ENCODE data around the gene DIS3L2. TPM values are rescaled to one million over a fixed set of nuclear protein-coding genes. Genes with fewer than 3 reads are reported as not detected.
"Not testable (repeated sequence)": the region's sequence is repeated elsewhere in the genome, so short reads cannot be mapped to it uniquely, and the experiment has no call there.

The DIS3L2 gene
- total and polyA plus RNA-seq, 4 donors: 10.6 to 40.0 (median 21.8) TPM

DNA sequence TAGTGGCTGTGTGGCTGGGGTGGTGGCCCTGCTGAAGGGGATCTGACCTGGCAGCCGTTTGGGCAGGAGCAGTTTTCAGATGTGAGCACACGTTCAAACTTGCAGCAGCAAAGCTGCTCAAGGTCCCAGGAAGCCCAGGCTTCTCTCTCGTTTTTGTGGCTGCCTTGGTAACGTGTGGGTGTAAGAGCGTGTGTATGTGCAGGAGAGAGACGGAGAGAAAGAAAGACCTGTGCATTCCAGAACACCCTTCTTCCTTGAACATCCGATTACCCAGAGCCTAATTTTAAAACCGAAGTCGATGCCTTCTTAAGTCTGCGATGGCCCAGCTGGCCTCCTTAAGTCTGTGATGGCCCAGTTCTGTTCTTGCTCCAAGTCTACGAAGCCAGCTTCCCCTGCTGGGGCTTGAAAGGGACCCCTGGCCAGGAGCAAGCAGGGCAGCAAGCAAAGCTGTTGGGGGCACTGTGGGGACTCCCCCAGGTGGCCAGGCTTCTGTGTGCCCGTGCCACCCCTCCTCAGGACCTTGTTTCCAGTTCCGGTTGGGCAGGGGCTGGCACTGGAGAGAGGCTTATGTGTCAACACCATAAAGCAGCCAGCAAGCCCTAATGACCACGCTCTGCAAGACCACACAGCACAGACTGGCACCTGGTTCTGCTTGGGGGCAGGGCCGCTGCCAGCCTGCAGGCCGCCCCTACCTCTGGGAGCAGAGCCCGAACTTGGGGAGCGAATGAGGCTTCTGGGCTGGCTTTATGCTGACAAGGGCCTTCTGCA lies 361.2 kb downstream of the DIS3L2 start:
- intact Hi-C loops (cut with DNase I): loop anchor here in 1 of 2 donors (10.0 kb wide), 1 partner anchor 398 kb away; the partner anchor contains the start of gene NPPC
- H3K9me3 ChIP-seq (ENCODE audit: control insufficient read depth, low read length): no peaks in the 10 kb centered on the region
- no peak overlapping the region for H3K4me3 ChIP-seq (ENCODE audit: low read length in 2 of 2)
- ATAC-seq (ENCODE audit: low FRiP score) (no peak), DNase-seq (peak in 1 of 2 donors; percentile 44)
- H3K27me3 ChIP-seq (ENCODE audit: control insufficient read depth in 1 of 2, insufficient read depth in 2 of 2, low read length in 1 of 2): no peaks in the 10 kb centered on the region
- H3K36me3 ChIP-seq (ENCODE audit: control insufficient read depth in 1 of 2, insufficient read depth in 2 of 2, low read length in 1 of 2): no peaks in the 10 kb centered on the region
- H3K27ac ChIP-seq (ENCODE audit: low read depth in 1 of 2, low read length in 2 of 2): no peak overlapping the region
- peaks cover 0 to 4% of the 10 kb centered on the region in 2 donors for H3K4me1 ChIP-seq (ENCODE audit: control insufficient read depth in 1 of 2, insufficient read depth in 2 of 2, low read length in 2 of 2)
- 91 to 93% methylated on average over 18 of the region's 18 CpGs for WGBS, 2 donors

DNA sequence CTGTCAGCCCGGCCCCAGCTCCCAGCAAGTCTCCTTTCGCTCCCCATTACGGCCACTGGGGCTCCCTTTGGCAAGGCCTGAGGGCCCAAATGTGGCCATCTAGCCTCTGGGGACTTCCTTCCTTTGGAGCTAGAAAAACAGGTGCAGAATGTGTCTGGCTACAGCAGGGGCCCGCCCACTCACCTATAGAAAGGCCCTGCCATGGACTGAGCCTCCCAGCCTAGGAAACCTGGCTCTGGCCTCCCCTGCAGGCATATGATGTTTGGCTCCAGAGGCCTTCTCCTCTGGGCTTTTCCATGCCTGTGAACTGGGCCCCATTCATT lies 361.8 kb downstream of the DIS3L2 start:
- no peaks in the 10 kb centered on the region for H3K27me3 ChIP-seq (ENCODE audit: control insufficient read depth in 1 of 2, insufficient read depth in 2 of 2, low read length in 1 of 2)
- DNase-seq (no peak), ATAC-seq (ENCODE audit: low FRiP score) (no peak)
- no peaks in the 10 kb centered on the region for H3K36me3 ChIP-seq (ENCODE audit: control insufficient read depth in 1 of 2, insufficient read depth in 2 of 2, low read length in 1 of 2)
- 96 to 97% methylated on average over 4 of the region's 4 CpGs for WGBS, 2 donors
- no peak overlapping the region for H3K27ac ChIP-seq (ENCODE audit: low read depth in 1 of 2, low read length in 2 of 2)
- no peaks in the 10 kb centered on the region for H3K9me3 ChIP-seq (ENCODE audit: control insufficient read depth, low read length)
- intact Hi-C loops (cut with DNase I): loop anchor here in 1 of 2 donors (10.0 kb wide), 1 partner anchor 398 kb away; the partner anchor contains the start of gene NPPC
- H3K4me1 ChIP-seq (ENCODE audit: control insufficient read depth in 1 of 2, insufficient read depth in 2 of 2, low read length in 2 of 2): peaks cover 0 to 4% of the 10 kb centered on the region in 2 donors
- H3K4me3 ChIP-seq (ENCODE audit: low read length in 2 of 2): no peak overlapping the region

DNA sequence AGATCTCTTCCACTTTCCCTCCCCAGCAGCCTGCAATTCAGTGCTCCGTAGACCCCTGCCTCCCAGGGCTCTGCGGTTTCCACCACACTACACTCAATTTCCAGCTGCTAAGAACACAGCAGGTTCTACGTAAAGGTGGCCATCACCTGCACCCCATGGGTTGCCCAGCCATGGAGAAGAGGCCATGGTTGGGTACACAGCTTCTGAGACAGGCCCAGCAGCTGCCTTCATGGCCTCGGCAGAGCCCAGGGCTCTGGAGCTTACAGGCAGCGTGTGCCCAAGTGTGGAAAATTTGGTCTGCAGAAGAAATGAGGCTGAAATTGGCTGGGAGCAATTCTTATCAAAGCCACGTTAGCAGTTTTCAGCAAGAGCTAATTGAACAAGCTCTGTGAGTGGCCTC lies 362.5 kb downstream of the DIS3L2 start:
- not testable (repeated sequence) for ATAC-seq (ENCODE audit: low FRiP score)
- WGBS, 2 donors: 95% methylated on average over 6 of the region's 6 CpGs
- intact Hi-C loops (cut with DNase I): loop anchor here in 1 of 2 donors (10.0 kb wide), 1 partner anchor 399 kb away; the partner anchor contains the start of gene NPPC

DNA sequence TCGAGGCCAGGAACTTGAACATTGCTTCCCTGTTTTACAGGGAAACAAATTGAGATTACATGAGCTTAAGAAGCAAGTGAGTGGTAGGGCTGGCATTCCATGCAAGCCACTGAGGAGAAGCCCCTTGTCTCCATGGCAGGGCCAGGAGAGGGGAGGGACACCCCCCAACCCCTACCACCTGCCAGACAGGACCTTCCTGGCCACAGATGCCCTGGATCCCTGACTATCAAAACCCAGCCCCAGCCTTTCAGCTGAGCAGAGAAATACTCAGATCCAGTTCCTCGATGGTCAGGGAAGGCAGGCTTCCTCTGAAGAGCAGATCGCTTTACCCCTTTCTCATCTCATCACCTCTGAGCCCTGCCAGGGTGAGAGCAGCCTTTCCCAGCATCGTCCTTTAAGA lies 363.3 kb downstream of the DIS3L2 start:
- intact Hi-C loops (cut with DNase I): loop anchor here (5.0 to 10.0 kb wide), 3 partner anchors 397 to 422 kb away; partner anchors contain the start of gene NPPC (in 2 of the 2)
- DNase-seq: peak in 1 of 2 donors; percentile 49

More for the DNA sequence above, 362.5 kb downstream of the DIS3L2 start:
- not testable (repeated sequence) for H3K36me3 ChIP-seq (ENCODE audit: control insufficient read depth in 1 of 2, insufficient read depth in 2 of 2, low read length in 1 of 2); H3K9me3 ChIP-seq (ENCODE audit: control insufficient read depth, low read length); H3K4me3 ChIP-seq (ENCODE audit: low read length in 2 of 2); H3K27ac ChIP-seq (ENCODE audit: low read depth in 1 of 2, low read length in 2 of 2); H3K4me1 ChIP-seq (ENCODE audit: control insufficient read depth in 1 of 2, insufficient read depth in 2 of 2, low read length in 2 of 2); H3K27me3 ChIP-seq (ENCODE audit: control insufficient read depth in 1 of 2, insufficient read depth in 2 of 2, low read length in 1 of 2)
- peak in 1 of 2 donors; percentile 32 for DNase-seq

GRCh38 chr2:232325324-232326273 lies 364.1 kb downstream of the DIS3L2 start:
- DNase-seq (peak; percentile 61 to 89), ATAC-seq (ENCODE audit: low FRiP score) (peak; percentile 72)
- no peaks in the 10 kb centered on the region for H3K27me3 ChIP-seq (ENCODE audit: control insufficient read depth in 1 of 2, insufficient read depth in 2 of 2, low read length in 1 of 2)
- no peak overlapping the region for H3K27ac ChIP-seq (ENCODE audit: low read depth in 1 of 2, low read length in 2 of 2)
- H3K4me1 ChIP-seq (ENCODE audit: control insufficient read depth in 1 of 2, insufficient read depth in 2 of 2, low read length in 2 of 2): no peaks in the 10 kb centered on the region
- H3K4me3 ChIP-seq (ENCODE audit: low read length in 2 of 2): no peak overlapping the region
- 78 to 85% methylated on average over 18 to 22 of the region's 24 CpGs for WGBS, 2 donors
- no peaks in the 10 kb centered on the region for H3K9me3 ChIP-seq (ENCODE audit: control insufficient read depth, low read length)
- no peaks in the 10 kb centered on the region for H3K36me3 ChIP-seq (ENCODE audit: control insufficient read depth in 1 of 2, insufficient read depth in 2 of 2, low read length in 1 of 2)
- intact Hi-C loops (cut with DNase I): loop anchor here (5.0 to 10.0 kb wide), 3 partner anchors 398 to 423 kb away; partner anchors contain the start of gene NPPC (in 2 of the 2)

More for the DNA sequence above, 363.3 kb downstream of the DIS3L2 start:
- H3K9me3 ChIP-seq (ENCODE audit: control insufficient read depth, low read length): no peaks in the 10 kb centered on the region
- no peaks in the 10 kb centered on the region for H3K36me3 ChIP-seq (ENCODE audit: control insufficient read depth in 1 of 2, insufficient read depth in 2 of 2, low read length in 1 of 2)
- H3K4me1 ChIP-seq (ENCODE audit: control insufficient read depth in 1 of 2, insufficient read depth in 2 of 2, low read length in 2 of 2): peaks cover 0 to 4% of the 10 kb centered on the region in 2 donors
- no peak overlapping the region for H3K4me3 ChIP-seq (ENCODE audit: low read length in 2 of 2)
- no peaks in the 10 kb centered on the region for H3K27me3 ChIP-seq (ENCODE audit: control insufficient read depth in 1 of 2, insufficient read depth in 2 of 2, low read length in 1 of 2)
- H3K27ac ChIP-seq (ENCODE audit: low read depth in 1 of 2, low read length in 2 of 2): no peak overlapping the region
- WGBS, 2 donors: 90 to 92% methylated on average over 4 of the region's 4 CpGs
- ATAC-seq (ENCODE audit: low FRiP score): no peak

DNA sequence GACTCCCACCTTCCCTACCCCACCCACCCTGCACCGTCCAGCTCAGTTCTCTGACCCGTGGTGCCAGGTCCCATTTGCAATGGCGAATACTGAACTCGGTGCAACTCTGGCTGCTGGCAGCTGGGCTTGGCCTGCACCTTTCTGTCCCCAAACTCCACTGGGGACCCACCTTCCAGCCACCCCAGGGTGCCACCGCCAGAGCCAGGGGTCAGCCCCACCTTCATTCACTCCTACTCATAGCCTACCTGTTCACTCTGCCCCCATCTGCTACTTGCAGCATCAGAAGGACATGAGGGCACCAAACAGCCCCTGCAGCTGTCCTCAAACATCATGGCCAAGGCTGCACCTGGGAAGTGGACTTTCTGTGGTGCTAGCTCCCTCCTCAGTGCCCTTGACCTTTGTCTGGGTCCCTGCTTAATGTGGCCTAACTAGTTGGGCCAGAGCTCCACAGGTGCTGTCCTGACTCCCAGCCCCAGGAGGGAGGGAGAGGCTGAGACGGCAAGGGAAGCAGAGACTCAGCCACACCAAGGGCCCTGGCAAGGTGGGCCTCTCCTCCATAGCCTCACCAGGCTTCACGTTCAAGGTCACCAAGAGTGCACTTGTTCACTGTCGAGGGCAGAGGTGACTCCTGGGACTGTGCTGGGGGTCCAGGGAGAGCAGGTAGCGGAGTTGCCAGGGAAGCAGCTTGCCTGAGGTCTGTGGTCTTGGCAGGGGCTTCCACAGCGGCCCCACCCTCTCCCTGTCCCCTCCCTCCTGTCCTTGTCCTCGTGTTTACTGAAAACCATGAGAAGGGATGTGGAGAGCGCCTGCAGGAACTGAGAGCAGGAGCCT lies 365.0 kb downstream of the DIS3L2 start:
- not testable (repeated sequence) for H3K9me3 ChIP-seq (ENCODE audit: control insufficient read depth, low read length); H3K36me3 ChIP-seq (ENCODE audit: control insufficient read depth in 1 of 2, insufficient read depth in 2 of 2, low read length in 1 of 2); ATAC-seq (ENCODE audit: low FRiP score); H3K27ac ChIP-seq (ENCODE audit: low read depth in 1 of 2, low read length in 2 of 2); H3K4me1 ChIP-seq (ENCODE audit: control insufficient read depth in 1 of 2, insufficient read depth in 2 of 2, low read length in 2 of 2); H3K27me3 ChIP-seq (ENCODE audit: control insufficient read depth in 1 of 2, insufficient read depth in 2 of 2, low read length in 1 of 2); H3K4me3 ChIP-seq (ENCODE audit: low read length in 2 of 2)
- 82 to 94% methylated on average over 8 to 10 of the region's 12 CpGs for WGBS, 2 donors
- intact Hi-C loops (cut with DNase I): loop anchor here (5.0 to 10.0 kb wide), 3 partner anchors 399 to 424 kb away; partner anchors contain the start of gene NPPC (in 2 of the 2)
- DNase-seq: peak; percentile 26 to 36

DNA sequence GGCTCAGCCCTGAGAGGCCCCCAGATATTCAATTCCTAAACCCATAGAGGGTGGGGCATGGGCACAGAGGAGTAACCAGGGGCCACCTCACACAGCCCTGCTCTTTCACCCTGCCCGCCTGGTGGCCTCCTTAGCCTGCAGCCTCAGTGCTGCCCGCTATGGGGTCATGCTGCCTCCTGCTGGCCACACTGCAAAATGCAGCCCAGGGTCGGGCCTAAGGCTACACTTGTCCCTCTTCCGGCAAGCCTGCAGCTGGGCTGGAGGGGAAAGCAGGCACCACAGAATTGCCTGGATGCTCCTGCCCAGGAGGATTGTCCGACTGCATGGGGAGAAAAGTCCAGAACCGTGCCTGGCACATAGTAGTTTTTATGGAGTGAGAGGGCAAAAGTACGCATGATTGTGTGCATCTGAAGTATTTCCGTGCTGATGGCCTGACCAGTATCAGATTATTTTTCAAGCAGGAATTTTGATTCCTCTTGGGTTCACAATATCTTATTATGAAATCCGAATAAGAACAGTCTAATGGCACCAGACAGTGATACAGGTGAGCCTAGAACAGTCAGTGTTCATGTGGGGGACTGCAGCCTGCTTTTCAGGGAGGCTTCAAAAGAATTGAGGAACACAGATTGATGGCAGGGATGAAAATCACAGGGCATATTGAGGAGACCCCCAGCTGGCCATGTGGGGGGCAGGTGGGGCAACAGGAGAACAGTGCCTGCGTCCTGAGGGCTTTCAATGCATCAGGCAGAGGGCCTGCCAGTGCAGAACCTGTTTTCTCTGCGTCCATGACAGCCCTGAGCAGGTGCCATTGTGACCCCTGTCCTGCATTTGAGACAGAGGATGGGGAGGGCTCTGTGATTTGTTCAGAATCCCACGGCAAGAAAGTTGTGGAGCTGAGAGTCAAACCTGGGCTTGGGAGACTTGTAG lies 365.9 kb downstream of the DIS3L2 start:
- no peak overlapping the region for H3K4me3 ChIP-seq (ENCODE audit: low read length in 2 of 2)
- DNase-seq: peak; percentile 72 to 90
- no peaks in the 10 kb centered on the region for H3K9me3 ChIP-seq (ENCODE audit: control insufficient read depth, low read length)
- intact Hi-C loops (cut with DNase I): loop anchor here (5.0 to 10.0 kb wide), 3 partner anchors 400 to 425 kb away; partner anchors contain the start of gene NPPC (in 2 of the 2)
- no peak overlapping the region for H3K27ac ChIP-seq (ENCODE audit: low read depth in 1 of 2, low read length in 2 of 2)
- H3K4me1 ChIP-seq (ENCODE audit: control insufficient read depth in 1 of 2, insufficient read depth in 2 of 2, low read length in 2 of 2): no peaks in the 10 kb centered on the region
- WGBS, 2 donors: 70 to 74% methylated on average over 12 of the region's 12 CpGs
- H3K27me3 ChIP-seq (ENCODE audit: control insufficient read depth in 1 of 2, insufficient read depth in 2 of 2, low read length in 1 of 2): no peaks in the 10 kb centered on the region
- ATAC-seq (ENCODE audit: low FRiP score): peak; percentile 75
- no peaks in the 10 kb centered on the region for H3K36me3 ChIP-seq (ENCODE audit: control insufficient read depth in 1 of 2, insufficient read depth in 2 of 2, low read length in 1 of 2)

Data from aorta (tissue), 5 donors.